Measurements from ENCODE around the gene ACTL6B.

ACTL6B gene

GRCh38 chr7:100691676-100692577 is 35.7 kb upstream of the ACTL6B start:
- no peaks in the 10 kb centered on the region for H3K9me3 ChIP-seq (ENCODE audit: low read depth, low read length)
- H3K36me3 ChIP-seq (ENCODE audit: insufficient read depth, low read length) = peaks cover 31% of the 10 kb centered on the region
- DNase-seq (ENCODE audit: low read depth, low spot score) = no peak
- peak overlapping the region; percentile 95 for H3K9ac ChIP-seq (ENCODE audit: insufficient read length)
- H3K27ac ChIP-seq = peak overlapping the region; percentile 68
- peak overlapping the region; percentile 92 for H3K4me3 ChIP-seq
- TF ChIP-seq FOXP2 (optimal IDR thresholded peaks at IDR 0.05; ENCODE audit: control extremely low read depth, extremely low read length, insufficient read depth) = no peak
- peak; percentile 16; the same call in 1 of the 2 replicates for TF ChIP-seq POLR2AphosphoS5 (IDR thresholded peaks at IDR 0.05; ENCODE audit: borderline replicate concordance, low read depth, low read length)

GRCh38 chr7:100689230-100690135 is 33.2 kb upstream of the ACTL6B start:
- H3K4me3 ChIP-seq = no peak overlapping the region
- no peaks in the 10 kb centered on the region for H3K9me3 ChIP-seq (ENCODE audit: low read depth, low read length)
- no peak for TF ChIP-seq EZH2 (IDR thresholded peaks at IDR 0.05)
- no peak for TF ChIP-seq FOXP2 (optimal IDR thresholded peaks at IDR 0.05; ENCODE audit: control extremely low read depth, extremely low read length, insufficient read depth)
- no peak for TF ChIP-seq POLR2AphosphoS5 (IDR thresholded peaks at IDR 0.05; ENCODE audit: borderline replicate concordance, low read depth, low read length)
- peaks cover 53% of the 10 kb centered on the region for H3K36me3 ChIP-seq (ENCODE audit: insufficient read depth, low read length)
- no peak overlapping the region for H3K27ac ChIP-seq
- H3K9ac ChIP-seq (ENCODE audit: insufficient read length) = peak overlapping the region; percentile 33
- no peak for DNase-seq (ENCODE audit: low read depth, low spot score)

- no peaks in the 10 kb centered on the region for H3K9me3 ChIP-seq (ENCODE audit: low read depth, low read length)
- H3K4me3 ChIP-seq = no peak overlapping the region
- peaks cover 63% of the 10 kb centered on the region for H3K36me3 ChIP-seq (ENCODE audit: insufficient read depth, low read length)
- DNase-seq (ENCODE audit: low read depth, low spot score) = no peak
- TF ChIP-seq EZH2 (IDR thresholded peaks at IDR 0.05) (no peak), FOXP2 (optimal IDR thresholded peaks at IDR 0.05; ENCODE audit: control extremely low read depth, extremely low read length, insufficient read depth) (no peak), POLR2AphosphoS5 (IDR thresholded peaks at IDR 0.05; ENCODE audit: borderline replicate concordance, low read depth, low read length) (no peak)
- H3K27ac ChIP-seq = no peak overlapping the region
- no peak overlapping the region for H3K9ac ChIP-seq (ENCODE audit: insufficient read length)
These were observed 32.1 kb upstream of the ACTL6B start for GRCh38 chr7:100688326-100688860.

DNA sequence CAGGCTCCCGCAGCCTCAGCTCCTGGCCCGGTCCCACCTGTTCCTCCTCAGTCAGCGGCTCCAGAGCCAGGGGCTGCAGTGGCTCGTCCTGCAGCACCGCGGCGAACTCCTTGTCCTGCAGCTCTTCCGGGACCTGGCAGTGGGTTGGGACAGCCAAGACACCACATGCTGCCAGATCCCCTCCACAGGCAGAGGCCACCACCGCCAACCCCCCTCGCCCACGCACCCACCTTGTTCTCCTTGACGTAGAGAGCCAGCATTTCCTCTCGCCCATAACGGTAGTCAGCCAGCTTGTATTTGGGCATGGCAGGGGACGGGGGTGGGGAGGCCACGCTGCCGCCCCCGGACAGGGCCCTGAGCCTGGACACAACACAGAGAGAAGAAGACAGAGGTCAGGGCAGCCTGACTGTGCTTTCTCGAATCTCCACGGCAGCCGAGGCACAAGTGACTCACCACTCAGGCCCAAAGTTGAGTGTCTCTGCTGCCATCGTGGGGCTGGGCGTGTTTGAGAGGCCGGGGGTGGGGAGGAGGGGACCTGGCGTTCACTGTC is 31.6 kb upstream of the ACTL6B start:
- no peaks in the 10 kb centered on the region for H3K9me3 ChIP-seq (ENCODE audit: low read depth, low read length)
- no peak overlapping the region for H3K9ac ChIP-seq (ENCODE audit: insufficient read length)
- peaks cover 69% of the 10 kb centered on the region for H3K36me3 ChIP-seq (ENCODE audit: insufficient read depth, low read length)
- no peak for DNase-seq (ENCODE audit: low read depth, low spot score)
- no peak overlapping the region for H3K4me3 ChIP-seq
- H3K27ac ChIP-seq = no peak overlapping the region
- TF ChIP-seq FOXP2 (optimal IDR thresholded peaks at IDR 0.05; ENCODE audit: control extremely low read depth, extremely low read length, insufficient read depth) (no peak), EZH2 (IDR thresholded peaks at IDR 0.05) (no peak), POLR2AphosphoS5 (IDR thresholded peaks at IDR 0.05; ENCODE audit: borderline replicate concordance, low read depth, low read length) (no peak; the same call in 1 of the 2 replicates)

DNA sequence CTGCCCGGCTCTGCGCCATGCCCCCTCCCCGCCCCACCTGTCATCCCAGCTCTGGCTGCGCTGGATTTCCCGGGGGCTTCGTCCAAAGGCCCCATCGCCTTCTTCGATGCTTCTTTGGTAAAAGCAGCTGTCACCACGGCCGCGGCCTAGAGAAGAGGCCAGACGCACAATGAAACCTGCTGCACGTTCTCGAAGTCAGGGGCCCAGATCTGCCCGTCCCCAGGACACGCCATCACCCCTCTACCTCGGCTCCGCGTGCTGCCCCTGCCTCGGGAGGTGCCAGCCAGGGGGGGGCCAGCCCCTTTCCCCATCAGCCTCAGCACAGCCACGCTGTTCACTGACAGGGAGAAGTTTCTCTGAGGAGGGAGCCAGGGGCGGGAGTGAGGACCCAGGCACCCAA is 31.0 kb upstream of the ACTL6B start:
- Histone ChIP-seq H3K27ac (no peak overlapping the region), H3K4me3 (no peak overlapping the region), H3K36me3 (ENCODE audit: insufficient read depth, low read length) (peaks cover 74% of the 10 kb centered on the region), H3K9ac (ENCODE audit: insufficient read length) (no peak overlapping the region), H3K9me3 (ENCODE audit: low read depth, low read length) (no peaks in the 10 kb centered on the region)
- TF ChIP-seq FOXP2 (optimal IDR thresholded peaks at IDR 0.05; ENCODE audit: control extremely low read depth, extremely low read length, insufficient read depth) (no peak), EZH2 (IDR thresholded peaks at IDR 0.05) (no peak), POLR2AphosphoS5 (IDR thresholded peaks at IDR 0.05; ENCODE audit: borderline replicate concordance, low read depth, low read length) (no peak)
- DNase-seq (ENCODE audit: low read depth, low spot score) = no peak

GRCh38 chr7:100686822-100687211 is 30.6 kb upstream of the ACTL6B start:
- H3K27ac ChIP-seq = no peak overlapping the region
- no peak overlapping the region for H3K9ac ChIP-seq (ENCODE audit: insufficient read length)
- peaks cover 79% of the 10 kb centered on the region for H3K36me3 ChIP-seq (ENCODE audit: insufficient read depth, low read length)
- H3K9me3 ChIP-seq (ENCODE audit: low read depth, low read length) = no peaks in the 10 kb centered on the region
- TF ChIP-seq POLR2AphosphoS5 (IDR thresholded peaks at IDR 0.05; ENCODE audit: borderline replicate concordance, low read depth, low read length) = no peak
- H3K4me3 ChIP-seq = no peak overlapping the region
- no peak for DNase-seq (ENCODE audit: low read depth, low spot score)

DNA sequence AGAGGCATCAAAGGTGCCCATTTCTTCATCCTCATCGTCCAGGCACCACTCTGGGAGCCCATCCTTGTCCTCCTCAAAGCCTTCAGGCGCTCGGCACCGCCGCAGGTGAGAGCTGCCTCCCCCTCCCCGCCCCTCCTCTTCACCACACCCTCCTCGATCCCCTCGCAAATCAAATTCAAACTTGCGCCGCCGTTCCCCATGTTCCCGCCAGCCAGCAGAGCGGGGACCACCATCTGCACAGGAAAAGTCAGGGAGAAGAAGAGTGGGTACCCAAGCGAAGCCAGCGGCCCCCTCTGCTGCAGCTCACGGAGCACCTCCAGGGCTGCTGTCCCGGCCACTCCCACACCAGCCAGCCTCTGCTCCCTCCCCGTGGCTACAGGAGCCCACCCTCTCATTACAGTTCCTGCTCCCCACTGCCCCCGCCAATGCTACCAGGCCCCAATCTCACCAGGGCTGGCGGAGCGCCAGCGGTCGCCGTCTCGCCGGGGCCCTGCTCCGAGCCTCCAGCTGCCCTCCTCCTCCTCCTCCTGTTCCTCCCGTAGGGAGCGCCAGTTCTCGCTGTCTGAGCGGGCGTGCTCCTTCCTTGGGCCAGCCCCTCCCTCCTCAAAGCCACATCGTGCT is 30.1 kb upstream of the ACTL6B start:
- Histone ChIP-seq H3K27ac (no peak overlapping the region), H3K4me3 (no peak overlapping the region), H3K9ac (ENCODE audit: insufficient read length) (no peak overlapping the region), H3K9me3 (ENCODE audit: low read depth, low read length) (no peaks in the 10 kb centered on the region), H3K36me3 (ENCODE audit: insufficient read depth, low read length) (peaks cover 82% of the 10 kb centered on the region)
- no peak for TF ChIP-seq FOXP2 (optimal IDR thresholded peaks at IDR 0.05; ENCODE audit: control extremely low read depth, extremely low read length, insufficient read depth)
- no peak for TF ChIP-seq EZH2 (IDR thresholded peaks at IDR 0.05)
- TF ChIP-seq POLR2AphosphoS5 (IDR thresholded peaks at IDR 0.05; ENCODE audit: borderline replicate concordance, low read depth, low read length) = no peak
- no peak for DNase-seq (ENCODE audit: low read depth, low spot score)
